PC-9 (cell line): Measurements from ENCODE around the gene SLC40A1.

Source experiments
- EZH2 ChIP-seq: fragments of 200-600 bp; sonication (generic); IDR thresholded peaks from 2 replicates; pipeline ENCODE4 v1.8.0; 2017; ENCODE audit warnings: antibody characterized with exemption, low read depth
- TF ChIP-seq, protein P1 (sequence below): fragments of 200-600 bp; sonication (generic); conservative IDR thresholded peaks from 2 replicates; pipeline ENCODE4 v1.6.1; 2017; ENCODE audit warnings: mixed run types, antibody characterized with exemption, mild to moderate bottlenecking, moderate library complexity

DNA sequence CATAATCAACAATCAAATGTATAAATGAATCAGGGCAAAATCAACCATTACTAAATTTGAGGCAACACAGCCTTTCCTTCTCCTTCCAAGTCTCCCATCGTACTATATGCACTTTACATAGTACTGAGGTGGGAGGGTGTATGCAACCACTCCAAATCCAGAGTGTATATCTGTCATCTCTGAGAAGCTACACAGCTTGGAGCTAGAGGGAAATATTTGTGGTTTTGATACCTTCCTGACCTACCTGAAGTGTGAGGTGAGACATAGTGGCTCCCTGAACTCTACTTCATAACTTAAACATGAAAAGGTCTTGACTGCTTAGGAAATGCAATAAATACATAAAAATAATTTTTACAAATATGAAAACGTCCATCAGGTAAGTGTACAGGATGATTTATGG, 30.1 kb upstream of the SLC40A1 start:
- TF ChIP-seq, protein P1, sequence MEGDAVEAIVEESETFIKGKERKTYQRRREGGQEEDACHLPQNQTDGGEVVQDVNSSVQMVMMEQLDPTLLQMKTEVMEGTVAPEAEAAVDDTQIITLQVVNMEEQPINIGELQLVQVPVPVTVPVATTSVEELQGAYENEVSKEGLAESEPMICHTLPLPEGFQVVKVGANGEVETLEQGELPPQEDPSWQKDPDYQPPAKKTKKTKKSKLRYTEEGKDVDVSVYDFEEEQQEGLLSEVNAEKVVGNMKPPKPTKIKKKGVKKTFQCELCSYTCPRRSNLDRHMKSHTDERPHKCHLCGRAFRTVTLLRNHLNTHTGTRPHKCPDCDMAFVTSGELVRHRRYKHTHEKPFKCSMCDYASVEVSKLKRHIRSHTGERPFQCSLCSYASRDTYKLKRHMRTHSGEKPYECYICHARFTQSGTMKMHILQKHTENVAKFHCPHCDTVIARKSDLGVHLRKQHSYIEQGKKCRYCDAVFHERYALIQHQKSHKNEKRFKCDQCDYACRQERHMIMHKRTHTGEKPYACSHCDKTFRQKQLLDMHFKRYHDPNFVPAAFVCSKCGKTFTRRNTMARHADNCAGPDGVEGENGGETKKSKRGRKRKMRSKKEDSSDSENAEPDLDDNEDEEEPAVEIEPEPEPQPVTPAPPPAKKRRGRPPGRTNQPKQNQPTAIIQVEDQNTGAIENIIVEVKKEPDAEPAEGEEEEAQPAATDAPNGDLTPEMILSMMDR, result no peak
- no peak for TF ChIP-seq EZH2
